Brain microvascular endothelial cell (primary cell): ENCODE results near the gene HEPHL1.

Experiments used
- DNase-seq: peaks from one replicate; pipeline ENCODE4 v3.0.0-alpha.2; 2020
- H3K27ac ChIP-seq: fragments of 250-450 bp; sonication (Bioruptor Pico); 2 replicates; pipeline ENCODE4 v1.5.1; 2020; ENCODE audit warnings: mild to moderate bottlenecking, moderate library complexity
- H3K27me3 ChIP-seq: fragments of 250-450 bp; sonication (Bioruptor Pico); replicated peaks from 2 replicates; pipeline ENCODE4 v1.5.1; 2020; ENCODE audit warnings: mild to moderate bottlenecking
- H3K36me3 ChIP-seq: fragments of 250-450 bp; sonication (Bioruptor Pico); replicated peaks from 2 replicates; pipeline ENCODE4 v1.5.1; 2020; ENCODE audit warnings: mild to moderate bottlenecking
- H3K4me3 ChIP-seq: 2 replicates; pipeline ENCODE4 v1.5.1; 2011; ENCODE audit warnings: low read depth, mild to moderate bottlenecking, control low read depth, low read length, moderate library complexity
- in situ Hi-C: cut with HindIII; loops from 2 replicates; pipeline ENCODE4 v1.10.0; 2017; ENCODE audit warnings: low sequenced_read_pairs, low pct_ligation_motif_present
- TF ChIP-seq, protein P1 (sequence below): IDR thresholded peaks from 2 replicates; pipeline ENCODE4 v1.5.1; 2011; ENCODE audit warnings: low read depth, mild to moderate bottlenecking, moderate library complexity, low read length, control low read depth, inconsistent platforms; ENCODE audit errors: missing control alignments

Gene HEPHL1

DNA sequence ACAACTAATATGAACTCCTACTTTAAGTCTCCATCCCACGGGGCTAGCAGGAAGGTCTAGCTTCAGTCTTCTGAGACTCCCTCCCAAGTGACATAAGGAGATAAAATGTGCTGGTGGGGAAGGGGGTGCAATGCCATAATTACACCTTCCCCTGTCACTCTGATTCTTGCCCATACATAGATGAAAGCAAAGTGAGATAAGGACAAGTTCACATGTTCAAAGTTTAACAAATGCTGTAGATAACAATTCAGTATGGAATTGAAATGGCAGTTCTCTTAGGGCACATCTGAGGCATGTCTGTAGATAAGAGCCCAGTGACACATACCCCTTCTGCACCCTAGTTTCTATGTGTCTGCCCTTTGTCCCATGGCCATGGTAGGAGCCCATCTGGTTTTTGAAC, 69.2 kb downstream of the HEPHL1 start:
- DNase-seq: no peak
- Histone ChIP-seq H3K27me3 (no peaks in the 10 kb centered on the region), H3K4me3 (no peak overlapping the region), H3K27ac (no peak overlapping the region), H3K36me3 (no peaks in the 10 kb centered on the region)
- in situ Hi-C loops: no loop called here
- TF ChIP-seq, protein P1, sequence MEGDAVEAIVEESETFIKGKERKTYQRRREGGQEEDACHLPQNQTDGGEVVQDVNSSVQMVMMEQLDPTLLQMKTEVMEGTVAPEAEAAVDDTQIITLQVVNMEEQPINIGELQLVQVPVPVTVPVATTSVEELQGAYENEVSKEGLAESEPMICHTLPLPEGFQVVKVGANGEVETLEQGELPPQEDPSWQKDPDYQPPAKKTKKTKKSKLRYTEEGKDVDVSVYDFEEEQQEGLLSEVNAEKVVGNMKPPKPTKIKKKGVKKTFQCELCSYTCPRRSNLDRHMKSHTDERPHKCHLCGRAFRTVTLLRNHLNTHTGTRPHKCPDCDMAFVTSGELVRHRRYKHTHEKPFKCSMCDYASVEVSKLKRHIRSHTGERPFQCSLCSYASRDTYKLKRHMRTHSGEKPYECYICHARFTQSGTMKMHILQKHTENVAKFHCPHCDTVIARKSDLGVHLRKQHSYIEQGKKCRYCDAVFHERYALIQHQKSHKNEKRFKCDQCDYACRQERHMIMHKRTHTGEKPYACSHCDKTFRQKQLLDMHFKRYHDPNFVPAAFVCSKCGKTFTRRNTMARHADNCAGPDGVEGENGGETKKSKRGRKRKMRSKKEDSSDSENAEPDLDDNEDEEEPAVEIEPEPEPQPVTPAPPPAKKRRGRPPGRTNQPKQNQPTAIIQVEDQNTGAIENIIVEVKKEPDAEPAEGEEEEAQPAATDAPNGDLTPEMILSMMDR: no peak

DNA sequence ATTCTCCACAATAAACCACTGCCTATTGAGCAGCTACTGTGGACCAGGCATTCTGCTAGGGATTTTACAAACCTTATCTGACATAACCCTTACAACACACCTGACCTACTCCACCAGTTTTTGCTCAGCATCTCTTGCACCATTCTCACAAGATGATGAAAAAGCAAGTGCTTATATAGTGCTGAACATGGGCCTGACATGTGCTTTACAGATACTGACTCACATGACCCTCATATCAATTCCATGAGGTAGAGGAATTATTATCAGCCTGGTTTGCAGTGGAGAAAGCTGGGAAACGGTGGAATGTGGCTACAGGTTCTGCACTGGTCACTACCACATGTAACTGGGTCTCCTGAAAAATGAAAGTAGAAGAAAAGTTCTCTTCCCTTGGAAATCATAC, 69.9 kb downstream of the HEPHL1 start:
- in situ Hi-C loops: no loop called here
- TF ChIP-seq, protein P1: no peak
- Histone ChIP-seq H3K4me3 (no peak overlapping the region), H3K36me3 (no peaks in the 10 kb centered on the region), H3K27me3 (no peaks in the 10 kb centered on the region), H3K27ac (no peak overlapping the region)
- DNase-seq: no peak

DNA sequence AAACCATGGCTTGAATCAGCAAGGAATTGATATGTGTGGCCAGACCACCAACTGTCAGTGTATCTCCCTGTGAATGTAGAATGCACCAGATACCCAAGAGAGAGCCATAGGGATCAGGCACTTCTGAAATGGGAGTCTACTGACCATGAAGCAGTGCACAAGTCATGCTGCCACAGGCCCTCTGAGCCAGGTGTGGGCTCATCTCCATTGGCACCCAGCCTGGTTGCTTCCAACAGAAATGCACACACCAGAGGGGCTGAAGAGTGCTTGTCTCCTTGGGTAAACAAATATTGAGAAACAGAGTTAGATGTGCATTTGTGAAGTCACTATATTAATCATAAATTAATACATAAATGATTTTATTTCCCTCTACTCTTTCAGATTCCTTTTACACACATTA, 79.1 kb downstream of the HEPHL1 start:
- Histone ChIP-seq H3K4me3 (no peak overlapping the region), H3K27ac (no peak overlapping the region), H3K36me3 (no peaks in the 10 kb centered on the region), H3K27me3 (no peaks in the 10 kb centered on the region)
- DNase-seq: no peak
- in situ Hi-C loops: no loop called here
- TF ChIP-seq, protein P1: no peak

DNA sequence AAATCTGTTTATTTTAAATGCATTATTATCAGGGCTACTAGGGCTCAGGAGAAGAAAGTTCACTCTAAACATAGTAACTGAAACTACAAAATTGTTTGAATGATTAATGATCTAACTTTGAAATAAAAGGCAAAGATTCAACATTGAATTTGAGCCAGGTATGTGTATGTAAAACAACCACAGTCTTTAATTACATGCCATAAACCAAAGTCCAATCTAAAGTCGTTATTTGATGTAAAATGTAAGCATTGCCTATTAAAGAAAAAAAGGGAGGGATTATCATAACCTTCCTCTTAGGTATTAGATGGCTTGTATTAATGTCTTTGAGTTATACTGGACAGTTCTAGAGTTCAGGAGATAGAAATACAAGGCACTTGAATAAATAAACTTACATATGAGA, 82.3 kb downstream of the HEPHL1 start:
- in situ Hi-C loops: no loop called here
- TF ChIP-seq, protein P1: no peak
- Histone ChIP-seq H3K27ac (no peak overlapping the region), H3K4me3 (no peak overlapping the region), H3K36me3 (no peaks in the 10 kb centered on the region), H3K27me3 (no peaks in the 10 kb centered on the region)
- DNase-seq: no peak

DNA sequence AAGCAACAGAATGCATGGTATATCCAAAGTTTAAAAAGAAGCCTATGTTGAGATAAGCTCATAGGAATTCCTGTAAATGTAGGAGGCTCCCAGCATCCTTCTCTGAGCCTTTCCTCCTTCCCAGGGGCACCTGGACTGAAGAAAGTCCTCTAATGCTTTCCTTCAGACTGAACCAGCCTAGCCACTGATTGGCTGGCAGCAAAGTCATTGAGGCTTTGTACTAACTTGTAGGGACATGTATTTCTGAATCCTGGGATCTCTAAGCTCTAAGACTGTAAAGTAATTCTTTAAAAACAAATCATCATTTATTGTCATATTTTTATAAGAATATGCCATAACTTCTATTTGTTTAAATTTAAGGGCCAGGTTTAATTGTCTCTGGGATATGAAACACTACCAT, 83.6 kb downstream of the HEPHL1 start:
- no peak overlapping the region for H3K27ac ChIP-seq

DNA sequence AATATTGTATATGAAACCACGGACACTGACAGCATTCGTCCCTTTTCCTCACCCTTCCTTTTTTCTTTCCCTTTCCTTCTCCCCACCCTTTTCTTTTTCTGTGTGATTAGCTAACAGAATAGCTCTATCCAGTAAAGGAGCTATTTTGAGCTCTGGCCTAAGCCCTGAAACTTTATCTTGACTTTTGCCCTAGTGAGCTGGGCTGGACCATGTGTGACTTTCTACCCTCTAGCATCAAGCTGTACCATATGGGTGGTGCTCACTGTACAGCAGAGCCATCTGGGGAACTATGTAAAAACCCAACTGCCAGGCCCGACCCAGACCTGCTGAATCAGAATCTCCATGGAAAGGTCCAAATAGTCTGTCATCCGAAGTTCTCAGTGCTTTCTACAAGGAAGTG, 85.6 kb downstream of the HEPHL1 start:
- TF ChIP-seq, protein P1: no peak
- Histone ChIP-seq H3K36me3 (no peaks in the 10 kb centered on the region), H3K4me3 (no peak overlapping the region), H3K27me3 (no peaks in the 10 kb centered on the region), H3K27ac (no peak overlapping the region)
- DNase-seq: no peak
- in situ Hi-C loops: no loop called here

More for the DNA sequence above, 83.6 kb downstream of the HEPHL1 start:
- Histone ChIP-seq H3K36me3 (no peaks in the 10 kb centered on the region), H3K4me3 (no peak overlapping the region), H3K27me3 (no peaks in the 10 kb centered on the region)
- DNase-seq: no peak
- in situ Hi-C loops: no loop called here
- TF ChIP-seq, protein P1: no peak
